Neural progenitor cell (in vitro differentiated cells): ENCODE measurements around the gene BCAS4.

ENCODE experiments used
- EZH2 ChIP-seq: fragments of 200-600 bp; sonication (generic); IDR thresholded peaks from 2 replicates; pipeline ENCODE4 v1.6.1; 2017; ENCODE audit warnings: antibody characterized with exemption, mild to moderate bottlenecking, moderate library complexity
- TF ChIP-seq, protein P1 (sequence below): fragments of 200-600 bp; sonication (generic); IDR thresholded peaks from 2 replicates; pipeline ENCODE4 v1.5.1; 2017; ENCODE audit warnings: antibody characterized with exemption, mild to moderate bottlenecking

DNA sequence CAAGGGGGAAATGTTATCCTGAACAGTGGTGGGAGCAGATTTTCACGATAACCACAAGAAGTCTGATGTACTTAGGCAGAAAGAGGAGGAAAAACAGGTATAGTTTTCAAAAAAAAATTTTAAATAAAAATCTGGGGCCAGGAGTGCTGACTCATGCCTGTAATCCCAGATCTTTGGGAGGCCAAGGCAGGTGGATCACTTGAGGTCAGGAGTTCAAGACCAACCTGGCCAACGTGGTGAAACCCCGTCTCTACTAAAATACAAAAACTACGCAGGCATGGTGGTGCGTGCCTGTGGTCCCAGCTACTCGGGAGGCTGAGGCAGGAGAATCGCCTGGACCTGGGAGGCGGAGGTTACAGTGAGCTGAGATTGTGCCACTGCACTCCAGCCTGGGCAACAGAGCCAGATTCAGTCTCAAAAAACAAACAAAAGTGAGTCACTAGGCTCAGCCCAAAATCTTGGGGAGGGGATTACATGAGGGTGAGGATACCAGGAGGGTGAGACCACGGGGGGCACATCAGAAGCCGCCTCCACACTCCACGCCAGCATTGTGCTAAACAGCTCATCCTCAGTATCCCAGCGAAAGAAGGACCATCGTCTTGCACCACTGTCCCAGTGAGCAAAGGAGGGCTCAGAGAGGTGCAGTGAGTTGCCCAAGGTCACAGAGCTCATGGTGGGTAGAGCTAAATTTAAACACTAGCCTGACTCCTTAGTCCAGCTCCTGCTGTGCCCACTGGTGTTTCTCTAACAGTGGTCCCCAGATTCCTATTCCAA is 33.7 kb downstream of the BCAS4 start:
- TF ChIP-seq EZH2, result no peak
- TF ChIP-seq, protein P1, sequence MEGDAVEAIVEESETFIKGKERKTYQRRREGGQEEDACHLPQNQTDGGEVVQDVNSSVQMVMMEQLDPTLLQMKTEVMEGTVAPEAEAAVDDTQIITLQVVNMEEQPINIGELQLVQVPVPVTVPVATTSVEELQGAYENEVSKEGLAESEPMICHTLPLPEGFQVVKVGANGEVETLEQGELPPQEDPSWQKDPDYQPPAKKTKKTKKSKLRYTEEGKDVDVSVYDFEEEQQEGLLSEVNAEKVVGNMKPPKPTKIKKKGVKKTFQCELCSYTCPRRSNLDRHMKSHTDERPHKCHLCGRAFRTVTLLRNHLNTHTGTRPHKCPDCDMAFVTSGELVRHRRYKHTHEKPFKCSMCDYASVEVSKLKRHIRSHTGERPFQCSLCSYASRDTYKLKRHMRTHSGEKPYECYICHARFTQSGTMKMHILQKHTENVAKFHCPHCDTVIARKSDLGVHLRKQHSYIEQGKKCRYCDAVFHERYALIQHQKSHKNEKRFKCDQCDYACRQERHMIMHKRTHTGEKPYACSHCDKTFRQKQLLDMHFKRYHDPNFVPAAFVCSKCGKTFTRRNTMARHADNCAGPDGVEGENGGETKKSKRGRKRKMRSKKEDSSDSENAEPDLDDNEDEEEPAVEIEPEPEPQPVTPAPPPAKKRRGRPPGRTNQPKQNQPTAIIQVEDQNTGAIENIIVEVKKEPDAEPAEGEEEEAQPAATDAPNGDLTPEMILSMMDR, result no peak
